ENCODE results near the gene WDR59. TPM values are rescaled to one million over a fixed set of nuclear protein-coding genes. Genes with fewer than 3 reads are reported as not detected.

WDR59 gene
- polyA plus RNA-seq, 3 donors = 6.7 to 44.4 (median 7.8) TPM

- Mint-ChIP-seq H3K4me3 (no peak overlapping the region), H3K27me3 (ENCODE audit: low read depth in 3 of 3) (peaks cover 0 to 2% (median 0%) of the 10 kb centered on the region in 3 donors), H3K36me3 (peaks cover 0 to 2% of the 10 kb centered on the region in 2 donors), H3K4me1 (peaks cover 24% of the 10 kb centered on the region), H3K9me3 (peaks cover 0 to 7% (median 3%) of the 10 kb centered on the region in 7 donors), H3K27ac (peak overlapping the region in 1 of 7 donors; percentile 5)
- H3K4me1 ChIP-seq (ENCODE audit: control insufficient read depth in 1 of 2, insufficient read depth in 2 of 2, low read length in 2 of 2) = peaks cover 12 to 17% of the 10 kb centered on the region in 2 donors
- H3K4me2 ChIP-seq (replicated peaks; ENCODE audit: extremely low read depth, low read length, poor library complexity, severe bottlenecking) = no peak overlapping the region
- peaks cover 72% of the 10 kb centered on the region for H3K79me2 ChIP-seq (ENCODE audit: insufficient read depth, low read length)
- no peak overlapping the region for H2AFZ ChIP-seq (ENCODE audit: insufficient read depth, low read depth, low read length, poor library complexity, severe bottlenecking)
- intact Hi-C loops (cut with micrococcal nuclease) = no loop called here
- no peak overlapping the region for H3K27ac ChIP-seq (ENCODE audit: low read depth in 1 of 2, low read length in 2 of 2)
- peaks cover 0 to 4% of the 10 kb centered on the region in 2 donors for H3K9me3 ChIP-seq (replicated peaks in 1 of 2; ENCODE audit: control insufficient read depth in 1 of 2, insufficient read depth in 1 of 2, low read length in 2 of 2)
- TF ChIP-seq CTCF (IDR thresholded peaks at IDR 0.05) = no peak
- H3K36me3 ChIP-seq (replicated peaks in 1 of 2; ENCODE audit: control insufficient read depth in 1 of 2, insufficient read depth in 2 of 2, low read length in 2 of 2) = no peaks in the 10 kb centered on the region
- DNase-seq = no peak
- no peaks in the 10 kb centered on the region for H3K27me3 ChIP-seq (ENCODE audit: control insufficient read depth in 2 of 2, insufficient read depth in 2 of 2, low read length in 2 of 2)
- H4K20me1 ChIP-seq (ENCODE audit: insufficient read depth, low read length) = no peaks in the 10 kb centered on the region
- H3K9ac ChIP-seq (ENCODE audit: insufficient read depth, low read length, poor library complexity, severe bottlenecking) = no peak overlapping the region
- no peak overlapping the region for H3K4me3 ChIP-seq (replicated peaks in 1 of 3; ENCODE audit: low read depth in 2 of 3, low read length in 3 of 3)
Measured at GRCh38 chr16:75032655-75033054, 47.7 kb upstream of the WDR59 start.

GRCh38 chr16:75029854-75030253 is 44.9 kb upstream of the WDR59 start:
- H3K27me3 Mint-ChIP-seq (ENCODE audit: low read depth in 3 of 3) = peaks cover 0 to 2% (median 0%) of the 10 kb centered on the region in 3 donors
- intact Hi-C loops (cut with micrococcal nuclease) = loop anchor here in 1 of 2 donors (5.0 kb wide), 1 partner anchor 32 kb away; no protein-coding TSS in a partner anchor
- Histone ChIP-seq H3K4me3 (replicated peaks in 1 of 3; ENCODE audit: low read depth in 2 of 3, low read length in 3 of 3) (no peak overlapping the region), H3K27ac (ENCODE audit: low read depth in 1 of 2, low read length in 2 of 2) (no peak overlapping the region), H3K27me3 (ENCODE audit: control insufficient read depth in 2 of 2, insufficient read depth in 2 of 2, low read length in 2 of 2) (no peaks in the 10 kb centered on the region), H3K4me1 (ENCODE audit: control insufficient read depth in 1 of 2, insufficient read depth in 2 of 2, low read length in 2 of 2) (peaks cover 14 to 16% of the 10 kb centered on the region in 2 donors), H3K79me2 (ENCODE audit: insufficient read depth, low read length) (peaks cover 75% of the 10 kb centered on the region), H3K36me3 (replicated peaks in 1 of 2; ENCODE audit: control insufficient read depth in 1 of 2, insufficient read depth in 2 of 2, low read length in 2 of 2) (no peaks in the 10 kb centered on the region), H3K4me2 (replicated peaks; ENCODE audit: extremely low read depth, low read length, poor library complexity, severe bottlenecking) (no peak overlapping the region), H3K9me3 (replicated peaks in 1 of 2; ENCODE audit: control insufficient read depth in 1 of 2, insufficient read depth in 1 of 2, low read length in 2 of 2) (no peaks in the 10 kb centered on the region), H4K20me1 (ENCODE audit: insufficient read depth, low read length) (no peaks in the 10 kb centered on the region), H2AFZ (ENCODE audit: insufficient read depth, low read depth, low read length, poor library complexity, severe bottlenecking) (no peak overlapping the region), H3K9ac (ENCODE audit: insufficient read depth, low read length, poor library complexity, severe bottlenecking) (no peak overlapping the region)
- H3K36me3 Mint-ChIP-seq = no peaks in the 10 kb centered on the region
- DNase-seq = no peak
- H3K9me3 Mint-ChIP-seq = no peaks in the 10 kb centered on the region
- H3K4me1 Mint-ChIP-seq = peaks cover 21% of the 10 kb centered on the region
- H3K27ac Mint-ChIP-seq = no peak overlapping the region
- no peak for TF ChIP-seq CTCF (IDR thresholded peaks at IDR 0.05)
- no peak overlapping the region for H3K4me3 Mint-ChIP-seq
